Adrenal gland (tissue), 12 donors: ENCODE data around the gene DSCAML1. TPM values are rescaled to one million over a fixed set of nuclear protein-coding genes. Genes with fewer than 3 reads are reported as not detected.
"Not testable (repeated sequence)": the region's sequence is repeated elsewhere in the genome, so short reads cannot be mapped to it uniquely, and the experiment has no call there.

Experiments used
- DNase-seq, 7 donors: peaks; one replicate each; pipeline ENCODE4 v3.0.0-alpha.2; 2019 to 2020
- H3K27ac ChIP-seq, 5 donors: fragments of 200-600 bp; sonication (generic) in 4 of 5; 1 replicate in 3 of 5; 2 replicates in 2 of 5; pipeline versions ENCODE4 v1.5.1 to v1.8.0; 2016 to 2020; ENCODE audit warnings: mild to moderate bottlenecking in 1 of 5
- H3K27me3 ChIP-seq: fragments of 200-600 bp; 2 replicates; pipeline ENCODE4 v1.8.0; 2021
- H3K36me3 ChIP-seq, 2 donors: fragments of 200-600 bp; replicated peaks in 1 of 2; 1 replicate in 1 of 2; 2 replicates in 1 of 2; pipeline versions ENCODE4 v1.5.1 to v1.8.0; 2018 to 2022
- H3K4me1 ChIP-seq, 2 donors: fragments of 200-600 bp; replicated peaks in 1 of 2; 1 replicate in 1 of 2; 2 replicates in 1 of 2; pipeline versions ENCODE4 v1.5.1 to v1.8.0; 2018 to 2021
- H3K4me3 ChIP-seq, 4 donors: fragments of 200-600 bp; sonication (generic) in 3 of 4; one replicate each; pipeline ENCODE4 v1.5.1; 2016 to 2018
- H3K9me3 ChIP-seq, 3 donors: fragments of 200-600 bp; sonication (generic) in 1 of 3; replicated peaks in 1 of 3; 1 replicate in 2 of 3; 2 replicates in 1 of 3; pipeline versions ENCODE4 v1.5.1 to v1.8.0; 2016 to 2021
- POLR2A ChIP-seq, 2 donors: fragments of 450-650 bp; IDR thresholded peaks; one replicate each; pipeline ENCODE4 v1.6.1; 2017; ENCODE audit warnings: antibody characterized with exemption in 2 of 2, mild to moderate bottlenecking in 2 of 2, moderate library complexity in 1 of 2
- WGBS, 4 donors: extraction: QIAGEN DNeasy Blood & Tissue Kit in 2 of 4; methylation state at CpG; one replicate each; pipeline versions ENCODE4 v1.1.5 to v1.1.7; 2013 to 2017; 5-methylcytosine and 5-hydroxymethylcytosine counted together
- intact Hi-C, 2 donors: fragments of 100-400 bp; cut with DNase I; formaldehyde crosslinking; loops; one replicate each; pipeline versions ENCODE4 v1.14.1 to v1.15.0; 2022 to 2023
- polyA plus RNA-seq, 3 donors: library from polyadenylated mRNA; stranded (reverse); fragments of 200-250 nt in 2 of 3; fragments of 350-450 nt in 1 of 3; fragmentation: Illumina TruSeq in 1 of 3; extraction: RNeasy Lipid Tissue Mini Kit (QIAGEN cat#74804) in 1 of 3; gene quantifications; one replicate each; pipeline ENCODE4 v1.2.3, GENCODE V29; 2013 to 2014
- total RNA-seq, 9 donors: library from RNA; depleted of rRNA in 4 of 9; stranded (reverse); fragments of >200 nt in 4 of 9; fragments of 120-200 nt in 1 of 9; fragmentation: NEBNext Ultra II Directional in 1 of 9; extraction: Animal tissue kit (Norgen Biotek cat#: 25700) in 1 of 9; gene quantifications; one replicate each; pipeline versions ENCODE4 v1.1.0 to v1.2.4, GENCODE V29; 2013 to 2023
- TF ChIP-seq, protein P1 (sequence below), 6 experiments: fragments of 450-650 bp in 4 of 6; fragments of 200-600 bp in 2 of 6; sonication (generic) in 1 of 6; IDR thresholded peaks; 1 replicate in 5 of 6; 2 replicates in 1 of 6; pipeline versions ENCODE4 v1.5.1 to v1.8.0; 2016 to 2021; ENCODE audit warnings: antibody characterized with exemption in 6 of 6, mild to moderate bottlenecking in 2 of 6, moderate library complexity in 1 of 6
- donor health status: healthy with polysubstance abuse.
- donor health status: Bipolar disorder and iron deficiency.
- donor health status: DM: yes; HTN: yes; CAD: no.
- donor health status: DM: no; HTN: no; CAD: no.
- donor health status: DM: no; HTN: no; CAD: no.
- donor health status: DM: yes; HTN: yes; CAD: no.

DSCAML1 gene
- total and polyA plus RNA-seq, 12 donors, result 0.09 to 1.9 (median 0.55) TPM; not detected in 1

GRCh38 chr11:117814766-117815261 lies 17.8 kb upstream of the DSCAML1 start:
- TF ChIP-seq, protein P1, sequence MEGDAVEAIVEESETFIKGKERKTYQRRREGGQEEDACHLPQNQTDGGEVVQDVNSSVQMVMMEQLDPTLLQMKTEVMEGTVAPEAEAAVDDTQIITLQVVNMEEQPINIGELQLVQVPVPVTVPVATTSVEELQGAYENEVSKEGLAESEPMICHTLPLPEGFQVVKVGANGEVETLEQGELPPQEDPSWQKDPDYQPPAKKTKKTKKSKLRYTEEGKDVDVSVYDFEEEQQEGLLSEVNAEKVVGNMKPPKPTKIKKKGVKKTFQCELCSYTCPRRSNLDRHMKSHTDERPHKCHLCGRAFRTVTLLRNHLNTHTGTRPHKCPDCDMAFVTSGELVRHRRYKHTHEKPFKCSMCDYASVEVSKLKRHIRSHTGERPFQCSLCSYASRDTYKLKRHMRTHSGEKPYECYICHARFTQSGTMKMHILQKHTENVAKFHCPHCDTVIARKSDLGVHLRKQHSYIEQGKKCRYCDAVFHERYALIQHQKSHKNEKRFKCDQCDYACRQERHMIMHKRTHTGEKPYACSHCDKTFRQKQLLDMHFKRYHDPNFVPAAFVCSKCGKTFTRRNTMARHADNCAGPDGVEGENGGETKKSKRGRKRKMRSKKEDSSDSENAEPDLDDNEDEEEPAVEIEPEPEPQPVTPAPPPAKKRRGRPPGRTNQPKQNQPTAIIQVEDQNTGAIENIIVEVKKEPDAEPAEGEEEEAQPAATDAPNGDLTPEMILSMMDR (IDR thresholded peaks at IDR 0.05), result no peak
- no peak for TF ChIP-seq POLR2A (IDR thresholded peaks at IDR 0.05)
- Histone ChIP-seq H3K27ac (peak overlapping the region; percentile 84 to 93 (median 87)), H3K4me1 (peaks cover 38 to 43% of the 10 kb centered on the region in 2 donors), H3K4me3 (no peak overlapping the region), H3K9me3 (no peaks in the 10 kb centered on the region), H3K36me3 (no peaks in the 10 kb centered on the region), H3K27me3 (no peaks in the 10 kb centered on the region)
- 11 to 32% (median 24%) methylated on average over 7 to 14 of the region's 14 CpGs for WGBS, 4 donors
- peak; percentile 54 to 94 (median 80) for DNase-seq
- intact Hi-C loops, result loop anchor here in 1 of 2 donors (5.0 kb wide), 1 partner anchor 383 kb away; no protein-coding TSS in a partner anchor

- Histone ChIP-seq H3K9me3 (no peaks in the 10 kb centered on the region), H3K4me3 (no peak overlapping the region), H3K36me3 (no peaks in the 10 kb centered on the region), H3K27me3 (no peaks in the 10 kb centered on the region), H3K27ac (peak overlapping the region in 3 of 5 donors; percentile 84 to 93 (median 91)), H3K4me1 (peaks cover 38 to 43% of the 10 kb centered on the region in 2 donors)
- no peak for DNase-seq
- WGBS, 4 donors, result 83 to 90% (median 86%) methylated on average over 6 to 7 of the region's 7 CpGs
- TF ChIP-seq POLR2A (IDR thresholded peaks at IDR 0.05), result no peak
- TF ChIP-seq, protein P1 (IDR thresholded peaks at IDR 0.05), result no peak
- intact Hi-C loops, result no loop called here
Measured at GRCh38 chr11:117814204-117814765, 17.3 kb upstream of the DSCAML1 start.

DNA sequence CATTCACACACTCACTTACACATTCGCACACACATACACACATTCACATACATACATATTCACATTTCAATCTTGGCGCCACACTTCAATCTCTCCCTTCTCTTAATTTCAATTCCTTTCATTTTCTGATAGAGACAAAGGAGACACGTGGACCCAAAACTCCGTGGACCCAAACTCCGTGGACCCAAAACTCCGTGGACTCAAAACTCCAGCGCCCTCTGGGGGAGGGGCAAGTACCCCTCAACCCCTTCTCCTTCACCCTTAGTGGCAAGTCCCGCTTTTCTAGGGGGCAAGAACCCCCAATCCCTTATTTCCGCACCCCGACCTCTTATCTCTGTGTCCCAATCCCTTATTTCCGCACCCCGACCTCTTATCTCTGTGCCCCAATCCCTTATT lies 13.0 kb upstream of the DSCAML1 start:
- H3K4me3 ChIP-seq, H3K27me3 ChIP-seq, DNase-seq, H3K4me1 ChIP-seq, intact Hi-C loops, H3K27ac ChIP-seq, H3K36me3 ChIP-seq, H3K9me3 ChIP-seq: not testable (repeated sequence)
- WGBS, 4 donors, result 93 to 96% (median 95%) methylated on average over 12 of the region's 12 CpGs

DNA sequence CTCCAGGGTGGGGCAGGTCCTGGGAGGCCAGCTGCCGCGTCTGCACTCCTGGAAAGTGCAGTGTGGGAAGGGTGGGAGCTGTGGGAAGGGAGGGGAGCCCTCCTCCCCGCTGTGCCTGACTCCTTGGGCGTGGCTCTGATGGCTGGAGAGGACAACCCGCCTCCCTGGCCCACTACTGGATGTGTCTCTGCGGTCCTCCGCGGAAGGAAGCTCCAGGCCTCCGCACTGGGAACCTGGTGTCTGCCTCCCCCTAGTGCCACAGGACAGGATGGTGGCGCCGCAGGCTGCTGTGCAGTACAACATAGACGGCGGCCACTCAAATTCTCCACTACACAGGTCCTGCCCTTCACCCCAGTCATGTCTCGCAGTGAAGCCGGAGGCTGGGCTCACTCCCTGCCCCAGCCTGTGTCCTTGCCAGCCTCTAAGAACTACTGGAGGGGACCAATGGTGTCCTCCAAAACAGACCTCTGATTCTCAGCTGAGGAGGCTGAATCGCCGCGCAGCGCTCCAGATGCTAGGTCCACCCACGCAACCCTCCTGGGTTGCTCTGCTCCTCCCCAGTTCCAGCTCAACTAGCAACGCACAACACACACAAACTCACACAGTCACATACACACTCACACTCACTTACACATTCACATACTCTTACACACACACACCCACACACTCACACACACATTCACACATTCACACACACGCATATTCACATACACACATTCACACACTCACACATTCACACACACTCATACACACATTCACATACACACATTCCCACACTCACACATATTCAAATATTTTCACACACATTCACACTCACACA lies 12.4 kb upstream of the DSCAML1 start:
- no peak overlapping the region for H3K4me3 ChIP-seq
- no peaks in the 10 kb centered on the region for H3K27me3 ChIP-seq
- whole genome bisulfite sequencing, 4 donors, result 48 to 53% (median 50%) methylated on average over 12 to 22 of the region's 22 CpGs
- DNase-seq, result peak in 6 of 7 donors; percentile 56 to 90 (median 66)
- intact Hi-C loops, result loop anchor here in 1 of 2 donors (5.0 kb wide), 2 partner anchors 243 to 382 kb away; no protein-coding TSS in a partner anchor
- no peaks in the 10 kb centered on the region for H3K9me3 ChIP-seq
- peaks cover 3 to 4% of the 10 kb centered on the region in 2 donors for H3K4me1 ChIP-seq
- TF ChIP-seq POLR2A (IDR thresholded peaks at IDR 0.05), result no peak
- TF ChIP-seq, protein P1 (IDR thresholded peaks at IDR 0.05), result peak; percentile 18 to 55 (median 46)
- no peak overlapping the region for H3K27ac ChIP-seq
- H3K36me3 ChIP-seq, result no peaks in the 10 kb centered on the region
